Stimulated activated CD8-positive, alpha-beta memory T cell treated with anti-CD3 and anti-CD28 coated beads, Interleukin-2, amount 100 ng/mL, for 48 hours (primary cell): ENCODE measurements around the gene CACNA2D3.

Experiments
- DNase-seq, 2 donors: peaks; one replicate each; pipeline ENCODE4 v3.0.0-alpha.2; 2020; ENCODE audit warnings: low read depth in 2 of 2

The CACNA2D3 gene

DNA sequence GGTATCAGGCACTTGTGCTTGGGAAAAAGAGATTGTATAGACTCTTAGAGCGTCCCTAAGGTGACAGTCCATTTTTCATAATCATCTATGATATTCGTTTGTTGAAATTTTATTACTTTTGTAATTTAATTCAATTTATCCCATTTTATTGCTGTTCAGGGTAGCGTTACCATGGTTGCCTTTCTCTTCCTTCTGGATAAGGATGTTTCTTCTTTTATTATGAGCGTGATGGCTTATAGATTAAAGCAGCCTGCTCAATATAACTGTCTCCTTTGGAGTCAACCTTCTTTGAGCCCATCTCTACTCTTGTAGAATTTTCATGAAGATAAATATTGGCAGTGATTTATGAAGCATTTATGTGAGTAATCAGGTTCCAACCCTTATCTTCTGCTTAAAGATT lies 623.5 kb downstream of the CACNA2D3 start:
- no peak for DNase-seq

DNA sequence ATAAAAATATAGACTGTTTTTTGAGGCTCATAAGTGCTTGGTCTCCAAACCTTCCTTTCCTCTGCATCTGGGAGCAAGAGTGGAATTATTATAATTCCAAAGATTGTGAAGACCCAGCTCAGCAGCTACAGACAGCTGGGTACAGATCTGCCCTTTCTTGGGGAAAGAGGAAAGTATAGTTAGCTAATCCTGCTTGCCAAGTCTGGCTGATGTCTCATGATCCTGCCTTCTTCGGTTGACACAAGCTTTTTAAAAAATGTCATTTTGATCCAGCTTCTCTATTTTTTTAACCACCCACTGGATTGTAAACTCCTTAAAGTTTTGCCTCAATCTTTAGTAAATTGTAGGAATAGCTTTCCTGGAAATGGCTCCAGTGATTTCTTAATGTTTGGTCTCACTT lies 624.4 kb downstream of the CACNA2D3 start:
- no peak for DNase-seq

DNA sequence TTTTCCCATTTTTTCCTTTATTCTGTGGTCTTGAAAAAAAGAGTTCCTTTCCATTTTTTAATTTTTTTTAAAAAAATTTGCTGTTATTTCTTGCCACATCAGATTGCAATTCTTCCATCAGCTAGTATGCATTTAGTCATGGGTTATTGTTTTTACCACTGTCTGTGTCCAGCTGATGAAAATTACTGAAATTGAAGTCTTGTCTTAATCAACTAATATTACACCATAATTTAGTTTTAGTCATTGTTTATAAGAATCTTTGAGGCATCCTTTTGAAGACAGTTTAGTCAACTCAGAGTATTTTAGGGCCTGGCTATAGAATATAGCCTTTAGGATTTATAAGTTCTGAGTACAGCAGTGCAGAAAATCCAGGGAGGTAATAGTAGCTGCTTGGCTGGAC lies 633.4 kb downstream of the CACNA2D3 start:
- no peak for DNase-seq

DNA sequence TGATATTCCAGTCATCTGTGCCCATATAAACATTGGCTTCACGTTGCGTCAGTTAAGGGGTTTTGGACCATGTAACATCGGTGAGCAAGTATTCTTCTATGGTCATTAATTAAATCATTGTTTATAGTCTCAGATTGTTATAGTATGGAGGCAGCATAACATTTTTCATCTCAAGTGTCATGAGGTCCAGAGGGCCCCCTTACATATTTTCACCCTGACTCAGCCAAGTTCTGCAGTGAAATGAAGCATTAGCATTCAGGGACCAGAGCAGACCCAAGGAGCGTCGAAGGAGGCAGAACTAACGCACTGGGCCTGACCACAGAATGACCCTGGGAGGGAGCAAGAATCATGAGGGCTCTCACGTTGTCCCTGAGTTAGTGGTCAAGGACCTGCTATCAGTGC lies 634.0 kb downstream of the CACNA2D3 start:
- no peak for DNase-seq

DNA sequence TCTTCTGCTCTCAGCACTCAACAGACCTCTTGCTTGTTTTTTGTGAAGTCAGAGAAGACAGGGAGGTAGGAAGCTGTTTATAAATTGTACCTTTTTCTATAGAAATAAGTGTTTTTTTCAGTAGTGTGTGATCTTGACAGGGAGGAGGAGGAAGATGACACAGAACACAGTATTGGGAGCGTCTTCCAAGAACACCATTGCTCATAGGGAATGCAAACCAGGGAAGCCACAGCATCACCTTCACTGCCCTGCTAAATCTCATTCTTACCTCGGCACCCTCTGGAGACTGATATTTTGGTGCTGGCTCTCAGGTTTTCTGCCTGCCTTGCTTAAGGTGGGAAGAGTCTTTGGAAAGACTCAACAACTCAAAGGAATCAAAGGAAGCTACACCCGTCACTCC lies 636.1 kb downstream of the CACNA2D3 start:
- DNase-seq: no peak

DNA sequence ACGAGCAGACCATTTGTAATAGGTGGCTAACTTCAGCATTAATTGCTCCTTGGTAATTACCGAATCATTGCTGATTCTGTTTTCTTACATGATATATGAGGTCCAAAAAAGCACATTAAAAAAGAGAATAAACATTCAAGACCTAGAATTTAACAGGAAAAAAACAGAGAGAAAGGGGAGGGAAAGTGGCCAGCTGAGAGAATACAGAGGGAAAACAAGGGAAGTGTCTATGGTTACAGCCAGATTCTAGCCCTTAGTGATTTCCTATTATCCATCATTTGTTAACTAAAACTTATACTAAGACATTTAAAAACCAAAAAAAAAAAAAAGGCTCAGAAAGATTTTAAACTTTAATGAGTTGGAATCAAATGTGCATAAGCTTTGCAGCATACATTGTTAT lies 636.8 kb downstream of the CACNA2D3 start:
- no peak for DNase-seq

DNA sequence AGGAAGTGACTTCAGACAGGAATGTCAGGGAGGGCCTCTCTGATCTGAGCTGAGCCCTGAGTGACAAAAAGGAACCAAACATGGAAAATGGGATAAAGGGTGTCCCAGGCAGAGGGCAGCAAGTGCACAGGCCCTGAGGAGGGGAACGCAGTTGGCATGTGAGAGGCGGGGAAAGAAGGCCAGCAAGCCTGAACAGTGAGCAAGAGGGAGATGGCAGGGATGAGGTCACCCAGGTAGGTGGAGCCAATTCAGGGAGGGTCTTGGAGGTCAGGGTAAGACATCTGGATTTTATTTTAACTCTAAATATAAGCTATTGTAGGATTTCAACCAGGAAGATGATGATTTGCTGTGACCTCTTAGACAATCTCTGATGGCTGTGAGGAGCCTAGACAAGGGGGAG lies 637.8 kb downstream of the CACNA2D3 start:
- DNase-seq: no peak

DNA sequence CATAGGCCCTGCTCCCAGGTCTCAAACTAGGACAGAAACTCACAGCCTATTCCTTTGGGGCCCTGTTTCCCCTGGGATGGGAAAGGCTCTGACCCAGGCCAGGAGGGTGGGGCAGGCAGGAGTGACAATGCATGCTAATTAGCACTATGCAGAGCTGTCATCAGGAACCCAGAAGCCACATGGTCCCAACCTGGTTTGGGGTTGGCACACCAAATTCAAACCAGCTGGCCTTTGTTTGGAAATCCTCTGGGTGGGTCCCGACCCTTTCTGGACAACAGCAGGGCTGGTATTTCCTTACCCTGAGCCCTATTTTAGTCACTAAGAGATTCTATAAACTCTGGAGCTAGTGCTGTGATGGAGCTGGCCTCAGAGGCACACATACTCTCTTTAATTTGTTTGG lies 639.3 kb downstream of the CACNA2D3 start:
- no peak for DNase-seq

DNA sequence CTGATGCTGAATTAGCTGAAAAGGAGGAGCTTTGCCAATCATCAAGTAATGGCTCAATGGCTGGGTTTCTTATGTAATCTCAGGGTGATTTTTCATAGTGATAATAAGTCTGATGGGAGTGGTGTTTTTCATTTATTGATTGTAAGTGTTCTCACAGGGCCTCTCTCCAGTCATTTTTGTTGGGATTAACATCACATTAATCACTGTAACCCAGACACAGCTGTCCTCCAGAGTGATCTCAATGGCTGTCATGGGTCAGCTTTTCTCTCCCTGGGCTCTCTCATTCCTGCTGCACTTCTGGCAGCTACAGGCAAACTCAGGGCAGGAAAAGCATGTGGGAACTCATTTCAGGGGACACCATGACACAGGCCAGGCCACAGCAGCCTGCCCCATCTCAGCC lies 642.6 kb downstream of the CACNA2D3 start:
- DNase-seq: no peak

DNA sequence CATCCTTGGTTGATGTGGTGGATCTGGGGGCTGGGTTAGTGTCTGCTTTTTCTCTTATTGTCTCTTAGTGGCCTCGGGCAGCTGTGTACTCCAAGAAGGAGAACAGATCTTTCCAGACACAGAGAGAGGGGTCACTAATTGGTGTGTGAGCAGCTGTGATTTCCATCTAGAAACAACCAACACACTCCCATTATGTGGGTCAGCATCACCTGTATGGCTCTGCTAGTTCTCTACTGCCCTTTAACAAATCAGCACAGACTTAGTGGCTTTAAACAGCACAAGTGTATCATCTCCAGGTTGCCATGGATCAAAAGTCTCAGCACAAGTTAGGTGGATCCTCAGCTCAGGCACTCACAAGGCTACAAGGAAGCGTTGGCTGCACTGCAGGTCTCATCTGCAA lies 648.7 kb downstream of the CACNA2D3 start:
- no peak for DNase-seq

DNA sequence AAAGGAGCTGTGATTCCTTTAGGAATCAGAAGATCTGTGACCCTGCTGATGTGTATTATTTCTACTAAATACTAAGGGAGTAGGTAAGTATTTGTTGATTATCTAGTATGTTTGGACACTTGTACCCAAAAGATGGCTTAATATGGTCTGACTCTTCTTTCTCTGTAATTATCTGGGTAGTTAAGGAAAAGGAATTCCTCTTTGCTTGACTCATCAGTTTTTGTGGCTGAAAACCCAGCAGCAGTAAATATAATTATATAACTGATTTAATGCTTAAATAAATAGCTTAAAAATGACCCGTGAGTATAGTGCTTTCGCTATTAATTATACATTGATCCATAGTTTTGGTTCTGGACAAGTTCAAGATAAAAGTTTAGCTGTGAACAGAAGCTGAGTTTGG lies 649.7 kb downstream of the CACNA2D3 start:
- no peak for DNase-seq

DNA sequence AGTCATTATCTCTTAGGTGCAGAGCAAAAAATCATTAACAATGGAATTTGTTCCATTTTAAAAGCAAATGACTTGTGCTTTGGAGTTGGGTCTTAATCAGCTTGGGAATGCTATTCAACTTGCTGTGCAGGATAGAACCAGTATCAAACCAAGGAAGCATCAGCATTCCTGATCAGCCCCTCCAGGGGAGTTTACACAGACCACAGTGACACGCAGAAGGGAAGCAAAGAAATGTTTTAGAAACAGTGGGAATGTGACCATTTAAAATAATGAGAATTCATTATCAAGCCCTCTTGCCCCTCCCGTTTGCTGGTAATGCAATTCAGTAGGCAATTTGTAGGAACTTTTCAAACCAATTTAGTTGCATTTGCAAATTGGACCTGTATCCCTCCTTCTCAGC lies 650.4 kb downstream of the CACNA2D3 start:
- DNase-seq: no peak

DNA sequence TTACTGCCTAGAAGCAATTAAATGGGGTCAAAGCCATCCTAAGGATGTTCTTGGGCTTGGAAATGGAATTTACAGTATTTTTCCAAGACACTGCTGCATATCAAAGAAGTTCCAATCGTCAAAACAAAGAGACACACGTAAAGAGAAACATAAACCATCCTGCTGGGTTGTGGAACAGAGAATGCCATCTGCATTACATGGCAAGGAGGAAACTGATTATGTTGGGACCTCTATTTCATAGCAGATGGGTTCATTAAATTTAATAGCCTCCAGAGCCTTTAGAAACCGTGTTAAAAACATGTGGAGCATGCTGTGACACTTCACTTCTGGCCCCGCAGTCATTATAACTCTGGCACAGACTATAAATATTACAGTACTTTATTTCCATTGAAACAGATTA lies 650.9 kb downstream of the CACNA2D3 start:
- DNase-seq: no peak

DNA sequence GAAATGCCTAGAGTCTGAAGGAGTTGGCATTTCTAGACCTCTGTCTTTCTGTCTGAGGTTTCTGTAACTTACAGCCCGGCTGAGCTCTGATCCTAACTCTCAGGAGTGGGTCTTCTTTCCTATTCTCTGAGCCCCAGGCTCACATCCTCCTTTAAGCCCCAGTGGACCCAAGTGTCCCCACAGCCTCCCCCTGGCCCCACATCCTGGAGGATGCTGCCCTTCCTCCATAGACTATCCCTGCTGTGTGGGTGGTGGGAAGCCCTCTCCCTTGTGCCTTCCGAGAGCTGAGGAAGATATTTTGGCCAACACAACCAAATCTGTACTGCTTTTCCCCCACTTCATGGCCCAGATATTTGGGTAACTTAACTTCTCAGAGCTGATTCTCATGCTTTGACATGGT lies 654.2 kb downstream of the CACNA2D3 start:
- no peak for DNase-seq

DNA sequence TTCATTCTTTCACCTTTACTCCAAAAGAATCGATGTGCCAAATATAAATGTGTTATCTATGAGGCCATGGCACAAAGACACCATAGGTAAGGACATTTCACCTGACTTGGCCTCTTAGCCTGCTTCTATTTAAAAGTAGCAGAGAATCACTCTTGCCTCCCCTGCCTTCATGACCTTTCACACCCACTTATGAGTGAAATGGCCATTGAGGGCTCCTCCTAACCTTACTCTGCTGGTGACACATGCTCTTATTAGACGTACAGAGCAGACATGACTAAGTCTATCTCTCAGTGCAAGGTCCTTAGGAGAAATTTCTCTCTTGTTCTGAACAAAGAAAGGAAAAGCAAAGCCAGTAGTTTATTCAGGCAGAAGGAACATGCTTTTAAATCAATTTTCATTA lies 654.8 kb downstream of the CACNA2D3 start:
- DNase-seq: no peak

DNA sequence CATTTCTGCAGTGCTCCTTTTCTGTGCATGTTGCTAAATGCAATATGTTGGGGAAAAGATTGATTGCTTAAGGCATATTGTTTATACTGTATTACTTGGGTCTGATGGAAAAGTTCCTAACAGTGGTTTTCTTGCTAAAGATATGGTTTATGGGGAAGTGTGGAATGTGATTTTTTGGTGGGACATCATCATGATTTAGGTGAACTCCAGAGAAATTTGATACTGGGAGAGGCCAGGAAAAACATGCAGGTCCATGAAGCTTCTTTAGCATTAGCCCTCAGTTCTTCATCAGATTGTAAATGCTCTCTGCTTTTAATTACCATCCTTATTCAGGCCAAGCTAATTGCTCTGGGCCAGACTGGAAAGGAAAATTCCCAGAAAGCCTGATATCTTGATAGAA lies 658.0 kb downstream of the CACNA2D3 start:
- no peak for DNase-seq

DNA sequence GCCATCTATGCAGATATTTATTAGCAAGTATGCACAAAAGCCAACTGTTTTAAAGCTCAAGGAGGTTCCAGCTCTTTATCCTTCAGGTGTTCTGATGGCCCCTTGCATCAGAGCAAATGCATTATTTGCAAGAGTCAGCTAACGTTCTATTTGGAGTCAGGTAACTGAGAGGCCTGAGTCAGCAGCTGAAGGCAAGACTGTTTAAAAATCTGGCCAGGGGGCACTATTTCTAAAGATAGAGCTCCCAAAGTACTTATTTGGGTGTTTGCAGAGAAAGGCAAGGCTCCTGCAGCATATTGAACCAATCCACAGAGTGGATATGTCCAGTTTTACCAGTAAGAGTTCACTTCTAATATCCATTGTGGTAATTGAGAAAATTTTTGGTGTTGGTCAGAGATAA lies 659.4 kb downstream of the CACNA2D3 start:
- no peak for DNase-seq

DNA sequence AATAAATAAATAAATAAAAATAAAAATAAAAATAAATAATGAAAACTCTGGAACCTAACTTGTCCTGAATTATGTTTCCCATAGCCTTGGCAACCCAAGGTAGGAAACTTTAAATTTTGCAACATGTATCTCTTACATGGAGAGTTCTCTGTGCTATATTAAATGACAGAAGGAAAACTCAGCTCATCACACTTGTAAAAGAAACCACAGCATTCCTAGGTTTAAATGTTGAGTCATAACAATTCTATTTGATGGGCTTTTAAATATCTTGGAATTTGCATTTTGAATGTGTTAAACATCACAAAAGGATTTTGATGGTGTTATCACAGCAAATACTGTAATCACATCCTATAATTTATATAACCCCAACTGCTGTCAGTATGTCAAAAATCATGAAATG lies 661.3 kb downstream of the CACNA2D3 start:
- DNase-seq: no peak

DNA sequence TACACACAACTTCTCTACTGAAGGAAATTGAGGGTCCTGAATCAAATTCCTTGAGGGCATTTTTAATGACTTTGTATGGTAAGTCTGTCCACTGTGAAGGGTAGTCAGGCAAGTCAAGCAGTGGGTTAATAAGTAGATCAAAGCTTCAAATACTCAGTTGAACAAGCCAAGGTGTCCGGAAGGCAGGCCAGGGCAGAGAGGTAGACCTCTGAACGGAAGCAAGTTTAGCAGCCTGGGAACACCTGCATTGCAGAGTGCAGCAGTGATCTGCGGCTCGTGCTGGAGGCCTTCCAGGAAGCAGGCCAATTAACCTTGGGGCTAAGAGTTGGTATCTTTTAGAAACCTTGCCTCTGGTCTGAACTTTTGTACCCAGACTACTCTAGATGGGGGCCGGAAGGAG lies 661.7 kb downstream of the CACNA2D3 start:
- DNase-seq: no peak

DNA sequence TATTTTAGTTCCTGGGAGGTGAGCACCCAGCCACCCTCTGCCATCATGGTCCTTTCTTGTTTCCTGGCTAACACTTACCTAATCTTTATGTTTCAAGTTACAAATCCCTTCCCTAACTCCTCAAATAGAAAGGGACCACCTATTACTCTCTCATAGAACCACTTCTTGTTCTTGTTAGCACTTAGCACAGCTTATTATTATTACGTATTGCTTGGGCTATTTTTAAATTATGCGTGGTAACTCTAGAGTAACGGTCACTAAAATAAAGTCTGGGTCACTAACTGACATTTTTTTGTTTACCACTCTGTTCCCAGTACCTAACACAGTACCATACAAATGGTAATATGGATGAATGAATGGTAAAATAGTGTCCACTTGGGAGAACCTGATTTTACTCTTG lies 663.6 kb downstream of the CACNA2D3 start:
- no peak for DNase-seq

DNA sequence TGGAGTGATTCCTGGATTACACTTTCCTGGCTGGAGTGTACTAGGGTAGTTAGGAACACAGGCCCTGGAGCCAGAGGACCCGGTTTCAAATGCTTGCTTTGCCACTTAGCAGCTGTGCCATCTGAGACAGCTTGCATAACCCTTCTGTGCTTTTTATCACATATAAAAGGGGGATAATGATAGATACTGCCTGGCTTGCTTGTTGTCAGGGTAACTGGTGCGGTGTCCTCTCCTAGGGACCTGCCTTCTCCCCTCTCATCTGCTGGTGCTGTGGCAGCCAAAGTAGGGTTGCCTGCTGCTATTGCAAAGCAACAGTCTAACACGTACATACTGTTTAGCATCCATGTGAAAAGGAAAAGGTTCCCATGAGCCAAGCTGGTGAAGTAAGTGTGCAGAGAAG lies 667.7 kb downstream of the CACNA2D3 start:
- DNase-seq: no peak

DNA sequence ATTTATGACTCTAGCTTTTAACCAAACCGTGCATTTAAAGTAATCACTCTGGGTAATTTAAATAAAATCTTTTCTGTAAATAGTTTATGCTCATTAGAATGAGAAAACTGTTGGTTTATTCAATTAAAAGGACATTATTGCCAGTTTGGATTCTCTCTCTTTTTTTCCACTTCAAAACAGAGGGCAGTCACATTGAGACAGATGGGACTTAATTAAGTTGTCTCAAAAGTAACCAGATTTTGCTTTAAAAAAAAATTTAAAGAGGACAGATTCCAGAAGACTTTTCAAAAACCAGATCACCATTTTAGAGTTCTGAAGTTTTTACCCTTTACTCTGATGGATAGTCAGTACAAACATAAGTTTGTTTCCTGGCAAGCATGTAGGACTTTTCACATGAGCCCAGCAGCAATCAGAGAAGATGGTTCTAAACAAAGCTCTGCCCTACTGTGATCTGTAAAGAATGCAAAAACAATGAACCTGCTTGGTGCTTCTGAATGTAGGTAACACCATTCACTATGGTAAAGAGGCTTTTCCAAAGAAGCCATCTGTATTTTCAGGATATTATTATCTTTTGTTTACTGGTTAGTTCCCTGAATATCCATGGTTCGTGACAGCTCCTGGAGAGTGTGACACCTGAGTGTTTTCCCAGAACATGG lies 669.3 kb downstream of the CACNA2D3 start:
- no peak for DNase-seq

DNA sequence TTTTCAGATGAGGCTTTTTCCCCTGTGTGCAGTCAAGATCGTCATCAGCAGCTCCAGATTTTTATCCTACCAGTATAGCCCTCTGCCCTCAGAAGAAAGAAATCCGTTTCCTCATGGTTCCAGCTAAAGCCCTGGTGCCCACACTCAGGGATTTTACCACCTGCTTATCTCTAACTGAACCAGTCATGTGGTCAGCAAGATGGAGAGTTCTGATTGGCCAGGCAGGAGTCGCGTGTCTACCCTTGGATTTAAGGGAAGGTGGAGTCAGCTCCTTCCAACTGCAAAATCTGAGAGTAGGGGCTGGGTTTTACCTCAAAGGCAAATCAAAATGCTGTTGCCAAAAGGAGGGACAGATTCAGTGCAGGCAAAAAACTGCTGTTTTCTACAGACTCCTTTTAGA lies 670.2 kb downstream of the CACNA2D3 start:
- no peak for DNase-seq

DNA sequence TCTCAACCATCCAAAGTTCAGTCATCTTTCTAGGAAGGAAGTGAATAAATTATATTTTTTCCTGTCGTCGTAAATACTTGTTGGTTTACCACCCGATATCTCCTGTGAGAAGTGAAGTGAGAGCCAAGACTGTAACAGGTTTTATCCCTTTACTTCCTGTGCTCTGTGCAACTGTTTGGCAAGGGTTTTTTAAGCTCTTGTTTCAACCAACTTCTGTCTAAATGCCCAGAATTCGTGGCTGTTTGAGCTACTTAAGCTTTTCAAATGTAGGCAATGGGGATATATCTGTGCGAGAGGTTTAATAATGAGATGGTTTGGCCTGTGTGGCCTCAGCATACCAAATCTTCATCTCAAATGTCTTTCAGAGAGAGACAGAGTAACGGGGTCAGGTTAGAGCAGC lies 670.8 kb downstream of the CACNA2D3 start:
- DNase-seq: no peak

DNA sequence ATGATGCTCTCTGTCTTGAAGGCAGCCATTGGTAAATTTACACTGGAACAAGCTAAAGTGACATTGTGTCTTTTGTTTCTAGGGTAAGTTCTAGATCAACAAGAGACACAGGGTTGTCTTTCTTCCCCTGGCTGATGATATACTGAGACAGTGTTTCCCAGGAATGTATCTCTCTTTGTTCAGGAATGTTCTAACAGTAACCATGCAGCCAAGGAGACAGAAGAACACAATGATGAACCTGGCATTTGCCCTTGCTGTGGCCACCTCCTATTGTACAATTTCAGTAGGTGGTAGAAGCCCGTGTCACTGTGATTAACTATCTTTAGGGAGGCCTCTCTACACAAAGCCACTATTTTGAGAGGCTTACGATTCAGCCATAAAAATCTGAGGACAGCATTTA lies 674.8 kb downstream of the CACNA2D3 start:
- no peak for DNase-seq
